ENCODE data around the gene NDFIP2. TPM values are rescaled to one million over a fixed set of nuclear protein-coding genes. Genes with fewer than 3 reads are reported as not detected.

Gene NDFIP2
- total and polyA plus RNA-seq, 10 of the 15 experiments (the other 5 are each of a cell fraction or from before 2014, with no cell fraction given): 17.9 to 57.2 (median 30.6) TPM

DNA sequence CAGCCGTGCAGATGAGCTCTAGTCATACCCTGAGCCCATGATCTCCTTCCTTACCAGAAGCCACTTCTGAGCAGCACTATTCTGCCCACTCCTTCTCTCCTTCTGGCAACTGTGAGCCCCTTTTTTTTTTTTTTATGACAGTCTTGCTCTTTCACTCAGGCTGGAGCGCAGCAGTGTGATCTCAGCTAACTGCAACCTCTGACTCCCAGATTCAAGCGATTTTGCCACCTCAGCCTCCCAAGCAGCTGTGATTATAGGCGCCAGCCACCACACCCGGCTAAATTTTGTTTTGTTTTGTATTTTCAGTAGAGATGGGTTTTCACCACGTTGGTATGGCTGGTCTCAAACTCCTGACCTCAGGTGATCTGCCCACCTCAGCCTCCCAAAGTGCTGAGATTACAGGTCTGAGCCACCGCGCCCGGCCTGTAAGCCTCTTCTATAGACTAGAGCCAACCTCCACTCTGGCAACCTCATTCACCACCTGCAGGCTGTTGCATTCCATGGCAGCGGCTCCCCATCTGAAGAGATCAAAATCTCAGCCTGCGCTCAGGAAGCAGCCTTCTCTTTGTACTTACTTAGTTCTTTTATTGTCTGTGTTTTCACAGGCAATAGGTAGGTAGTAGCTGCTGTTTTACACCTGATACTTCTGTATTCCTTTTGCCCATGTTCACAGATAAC is 34.8 kb upstream of the NDFIP2 start:
- SMC1A ChIA-PET (ENCODE audit: uncharacterized antibody, unreplicated experiment): interaction anchor here (0.9 to 2.3 kb wide), 3 partner anchors 10 to 41 kb away, joined by 3 to 10 read pairs (median 3); no protein-coding TSS in a partner anchor
- H3K9ac ChIP-seq (ENCODE audit: control insufficient read depth, insufficient read depth, low read length): no peak overlapping the region
- no peak overlapping the region for H2AFZ ChIP-seq (ENCODE audit: control insufficient read depth, low read depth, low read length)
- no peak overlapping the region for H3K4me2 ChIP-seq (ENCODE audit: control insufficient read depth, insufficient read depth)
- FAIRE-seq (no peak), DNase-seq (ENCODE audit: low read depth, low spot score) (no peak), ATAC-seq (no peak; the same call in 1 of the 3 replicates)
- intact Hi-C loops (cut with micrococcal nuclease; ENCODE audit: unreplicated experiment): no loop called here
- in situ Hi-C loops (cut with MboI): no loop called here
- RAD21 ChIA-PET (ENCODE audit: unreplicated experiment): interaction anchor here (0.6 to 2.0 kb wide), 4 partner anchors 9 to 39 kb away, joined by 3 to 4 read pairs (median 4); no protein-coding TSS in a partner anchor
- H3K4me3 ChIP-seq: no peak overlapping the region
- no TSS peak for BruUV-seq (replicated peaks)
- POLR2A ChIA-PET: interaction anchor here (0.6 kb wide), 1 partner anchor 12 kb away, joined by 3 read pairs; no protein-coding TSS in a partner anchor
- 82% methylated on average over 10 of the region's 11 CpGs for WGBS (ENCODE audit: insufficient coverage, insufficient replicate concordance, low lambda C conversion rate, missing lambda C conversion rate)
- no peak overlapping the region for H3K27ac ChIP-seq (ENCODE audit: control insufficient read depth, insufficient read depth)
- 0 out of 2 replicates have a peak, but pooled peaks cover 1% of the 10 kb centered on the region for H3K4me1 ChIP-seq (ENCODE audit: control insufficient read depth, insufficient read depth, low read length)
- H3K79me2 ChIP-seq (ENCODE audit: control insufficient read depth, insufficient read depth, low read length): no peaks in the 10 kb centered on the region
- no peaks in the 10 kb centered on the region for H3K9me3 ChIP-seq (replicated peaks; ENCODE audit: control insufficient read depth, insufficient read depth, low read length)
- no peaks in the 10 kb centered on the region for H3K27me3 ChIP-seq (replicated peaks in 1 of 2; ENCODE audit: control insufficient read depth in 2 of 2, insufficient read depth in 2 of 2, low read length in 1 of 2)
- H4K20me1 ChIP-seq (ENCODE audit: control insufficient read depth, insufficient read depth): no peaks in the 10 kb centered on the region
- CTCF ChIA-PET: interaction anchor here (0.7 to 1.5 kb wide), 6 partner anchors 10 to 97 kb away, joined by 3 to 6 read pairs (median 4); no protein-coding TSS in a partner anchor
- H3K36me3 ChIP-seq (ENCODE audit: control insufficient read depth in 2 of 2, insufficient read depth in 2 of 2, low read length in 1 of 2): no peaks in the 10 kb centered on the region
- TF ChIP-seq SMAD5 (IDR thresholded peaks at IDR 0.05; ENCODE audit: low read depth): no peak
- TF ChIP-seq GABPA (IDR thresholded peaks at IDR 0.05; ENCODE audit: low read depth): no peak
- no peak for TF ChIP-seq MEF2A (IDR thresholded peaks at IDR 0.05; ENCODE audit: insufficient read depth, low read depth, low read length)
- TF ChIP-seq EGR1 (IDR thresholded peaks at IDR 0.05; ENCODE audit: borderline replicate concordance in 1 of 2, low read depth in 2 of 2, low read length in 2 of 2): no peak
- TF ChIP-seq, protein P1, sequence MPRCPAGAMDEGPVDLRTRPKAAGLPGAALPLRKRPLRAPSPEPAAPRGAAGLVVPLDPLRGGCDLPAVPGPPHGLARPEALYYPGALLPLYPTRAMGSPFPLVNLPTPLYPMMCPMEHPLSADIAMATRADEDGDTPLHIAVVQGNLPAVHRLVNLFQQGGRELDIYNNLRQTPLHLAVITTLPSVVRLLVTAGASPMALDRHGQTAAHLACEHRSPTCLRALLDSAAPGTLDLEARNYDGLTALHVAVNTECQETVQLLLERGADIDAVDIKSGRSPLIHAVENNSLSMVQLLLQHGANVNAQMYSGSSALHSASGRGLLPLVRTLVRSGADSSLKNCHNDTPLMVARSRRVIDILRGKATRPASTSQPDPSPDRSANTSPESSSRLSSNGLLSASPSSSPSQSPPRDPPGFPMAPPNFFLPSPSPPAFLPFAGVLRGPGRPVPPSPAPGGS (IDR thresholded peaks at IDR 0.05; ENCODE audit: borderline replicate concordance, insufficient read depth, low read depth, low read length, poor library complexity, severe bottlenecking): no peak
- TF ChIP-seq NFIC (IDR thresholded peaks at IDR 0.05; ENCODE audit: low read depth, low read length): no peak
- TF ChIP-seq, protein P2, sequence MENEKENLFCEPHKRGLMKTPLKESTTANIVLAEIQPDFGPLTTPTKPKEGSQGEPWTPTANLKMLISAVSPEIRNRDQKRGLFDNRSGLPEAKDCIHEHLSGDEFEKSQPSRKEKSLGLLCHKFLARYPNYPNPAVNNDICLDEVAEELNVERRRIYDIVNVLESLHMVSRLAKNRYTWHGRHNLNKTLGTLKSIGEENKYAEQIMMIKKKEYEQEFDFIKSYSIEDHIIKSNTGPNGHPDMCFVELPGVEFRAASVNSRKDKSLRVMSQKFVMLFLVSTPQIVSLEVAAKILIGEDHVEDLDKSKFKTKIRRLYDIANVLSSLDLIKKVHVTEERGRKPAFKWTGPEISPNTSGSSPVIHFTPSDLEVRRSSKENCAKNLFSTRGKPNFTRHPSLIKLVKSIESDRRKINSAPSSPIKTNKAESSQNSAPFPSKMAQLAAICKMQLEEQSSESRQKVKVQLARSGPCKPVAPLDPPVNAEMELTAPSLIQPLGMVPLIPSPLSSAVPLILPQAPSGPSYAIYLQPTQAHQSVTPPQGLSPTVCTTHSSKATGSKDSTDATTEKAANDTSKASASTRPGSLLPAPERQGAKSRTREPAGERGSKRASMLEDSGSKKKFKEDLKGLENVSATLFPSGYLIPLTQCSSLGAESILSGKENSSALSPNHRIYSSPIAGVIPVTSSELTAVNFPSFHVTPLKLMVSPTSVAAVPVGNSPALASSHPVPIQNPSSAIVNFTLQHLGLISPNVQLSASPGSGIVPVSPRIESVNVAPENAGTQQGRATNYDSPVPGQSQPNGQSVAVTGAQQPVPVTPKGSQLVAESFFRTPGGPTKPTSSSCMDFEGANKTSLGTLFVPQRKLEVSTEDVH (IDR thresholded peaks at IDR 0.05; ENCODE audit: low read depth, partially characterized antibody): no peak
- TF ChIP-seq POLR2A (IDR thresholded peaks at IDR 0.05; ENCODE audit: low read depth, low read length): no peak
- TF ChIP-seq HCFC1 (IDR thresholded peaks at IDR 0.05; ENCODE audit: low read length): no peak
- no peak for TF ChIP-seq CHD1 (IDR thresholded peaks at IDR 0.05; ENCODE audit: low read depth, low read length)
- TF ChIP-seq, protein P3, sequence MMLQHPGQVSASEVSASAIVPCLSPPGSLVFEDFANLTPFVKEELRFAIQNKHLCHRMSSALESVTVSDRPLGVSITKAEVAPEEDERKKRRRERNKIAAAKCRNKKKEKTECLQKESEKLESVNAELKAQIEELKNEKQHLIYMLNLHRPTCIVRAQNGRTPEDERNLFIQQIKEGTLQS (IDR thresholded peaks at IDR 0.05; ENCODE audit: borderline replicate concordance, extremely low read depth, low read depth, low read length): no peak
- TF ChIP-seq, protein P4, sequence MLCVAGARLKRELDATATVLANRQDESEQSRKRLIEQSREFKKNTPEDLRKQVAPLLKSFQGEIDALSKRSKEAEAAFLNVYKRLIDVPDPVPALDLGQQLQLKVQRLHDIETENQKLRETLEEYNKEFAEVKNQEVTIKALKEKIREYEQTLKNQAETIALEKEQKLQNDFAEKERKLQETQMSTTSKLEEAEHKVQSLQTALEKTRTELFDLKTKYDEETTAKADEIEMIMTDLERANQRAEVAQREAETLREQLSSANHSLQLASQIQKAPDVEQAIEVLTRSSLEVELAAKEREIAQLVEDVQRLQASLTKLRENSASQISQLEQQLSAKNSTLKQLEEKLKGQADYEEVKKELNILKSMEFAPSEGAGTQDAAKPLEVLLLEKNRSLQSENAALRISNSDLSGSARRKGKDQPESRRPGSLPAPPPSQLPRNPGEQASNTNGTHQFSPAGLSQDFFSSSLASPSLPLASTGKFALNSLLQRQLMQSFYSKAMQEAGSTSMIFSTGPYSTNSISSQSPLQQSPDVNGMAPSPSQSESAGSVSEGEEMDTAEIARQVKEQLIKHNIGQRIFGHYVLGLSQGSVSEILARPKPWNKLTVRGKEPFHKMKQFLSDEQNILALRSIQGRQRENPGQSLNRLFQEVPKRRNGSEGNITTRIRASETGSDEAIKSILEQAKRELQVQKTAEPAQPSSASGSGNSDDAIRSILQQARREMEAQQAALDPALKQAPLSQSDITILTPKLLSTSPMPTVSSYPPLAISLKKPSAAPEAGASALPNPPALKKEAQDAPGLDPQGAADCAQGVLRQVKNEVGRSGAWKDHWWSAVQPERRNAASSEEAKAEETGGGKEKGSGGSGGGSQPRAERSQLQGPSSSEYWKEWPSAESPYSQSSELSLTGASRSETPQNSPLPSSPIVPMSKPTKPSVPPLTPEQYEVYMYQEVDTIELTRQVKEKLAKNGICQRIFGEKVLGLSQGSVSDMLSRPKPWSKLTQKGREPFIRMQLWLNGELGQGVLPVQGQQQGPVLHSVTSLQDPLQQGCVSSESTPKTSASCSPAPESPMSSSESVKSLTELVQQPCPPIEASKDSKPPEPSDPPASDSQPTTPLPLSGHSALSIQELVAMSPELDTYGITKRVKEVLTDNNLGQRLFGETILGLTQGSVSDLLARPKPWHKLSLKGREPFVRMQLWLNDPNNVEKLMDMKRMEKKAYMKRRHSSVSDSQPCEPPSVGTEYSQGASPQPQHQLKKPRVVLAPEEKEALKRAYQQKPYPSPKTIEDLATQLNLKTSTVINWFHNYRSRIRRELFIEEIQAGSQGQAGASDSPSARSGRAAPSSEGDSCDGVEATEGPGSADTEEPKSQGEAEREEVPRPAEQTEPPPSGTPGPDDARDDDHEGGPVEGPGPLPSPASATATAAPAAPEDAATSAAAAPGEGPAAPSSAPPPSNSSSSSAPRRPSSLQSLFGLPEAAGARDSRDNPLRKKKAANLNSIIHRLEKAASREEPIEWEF (IDR thresholded peaks at IDR 0.05; ENCODE audit: insufficient replicate concordance, low read depth, low read length): no peak
- no peak for TF ChIP-seq SRF (IDR thresholded peaks at IDR 0.05; ENCODE audit: low read depth in 2 of 2, low read length in 2 of 2)
